GM18526 (cell line): Measurements from ENCODE around the gene HIVEP1.

Experiments used
- POLR2A ChIP-seq: IDR thresholded peaks from 3 replicates; pipeline ENCODE4 v1.6.1; 2011; ENCODE audit not compliant: insufficient read length; ENCODE audit errors: extremely low read depth

Gene HIVEP1

GRCh38 chr6:12024699-12025434 lies 12.8 kb downstream of the HIVEP1 start:
- no peak for TF ChIP-seq POLR2A

GRCh38 chr6:12026120-12026519 lies 14.0 kb downstream of the HIVEP1 start:
- no peak for TF ChIP-seq POLR2A

- TF ChIP-seq POLR2A: no peak
Measured at GRCh38 chr6:12026833-12027232, 14.7 kb downstream of the HIVEP1 start.

GRCh38 chr6:12028213-12028612 lies 16.1 kb downstream of the HIVEP1 start:
- no peak for TF ChIP-seq POLR2A

GRCh38 chr6:12029979-12030737 lies 18.0 kb downstream of the HIVEP1 start:
- no peak for TF ChIP-seq POLR2A

- TF ChIP-seq POLR2A: no peak
Measured at GRCh38 chr6:12030993-12031550, 19.0 kb downstream of the HIVEP1 start.

- no peak for TF ChIP-seq POLR2A
Measured at GRCh38 chr6:12032783-12033573, 20.9 kb downstream of the HIVEP1 start.

GRCh38 chr6:12033770-12034169 lies 21.7 kb downstream of the HIVEP1 start:
- TF ChIP-seq POLR2A: no peak

GRCh38 chr6:12034349-12034748 lies 22.2 kb downstream of the HIVEP1 start:
- no peak for TF ChIP-seq POLR2A

GRCh38 chr6:12034837-12035236 lies 22.7 kb downstream of the HIVEP1 start:
- no peak for TF ChIP-seq POLR2A

GRCh38 chr6:12036766-12037165 lies 24.7 kb downstream of the HIVEP1 start:
- TF ChIP-seq POLR2A: no peak

- TF ChIP-seq POLR2A: no peak
Measured at GRCh38 chr6:12037798-12038197, 25.7 kb downstream of the HIVEP1 start.

- TF ChIP-seq POLR2A: no peak
Measured at GRCh38 chr6:12039540-12040459, 27.7 kb downstream of the HIVEP1 start.

GRCh38 chr6:12047304-12047703 lies 35.2 kb downstream of the HIVEP1 start:
- TF ChIP-seq POLR2A: no peak
